Superior temporal gyrus (tissue), 1 donor: ENCODE measurements around the gene BAZ1B.
"Not testable (repeated sequence)": the region's sequence is repeated elsewhere in the genome, so short reads cannot be mapped to it uniquely, and the experiment has no call there.

Experiments
- DNase-seq: peaks from one replicate; pipeline ENCODE4 v3.0.0-alpha.2; 2016; ENCODE audit errors: extremely low spot score

The BAZ1B gene

GRCh38 chr7:73522105-73522872, at the start of gene BAZ1B:
BAZ1B (minus strand) TSS chr7:73522293; CDS start chr7:73521933, 360 bp downstream.
- peak; percentile 97 for DNase-seq

GRCh38 chr7:73570977-73571376, 48.9 kb upstream of the BAZ1B start:
- DNase-seq = no peak

GRCh38 chr7:73570521-73570920, 48.4 kb upstream of the BAZ1B start:
- DNase-seq = no peak

- DNase-seq = no peak
Observed at GRCh38 chr7:73569042-73569608, 47.0 kb upstream of the BAZ1B start.

GRCh38 chr7:73567846-73568685, 46.0 kb upstream of the BAZ1B start:
- DNase-seq = no peak

GRCh38 chr7:73567140-73567539, 45.0 kb upstream of the BAZ1B start:
- no peak for DNase-seq

- DNase-seq = not testable (repeated sequence)
Observed at GRCh38 chr7:73566431-73566830, 44.3 kb upstream of the BAZ1B start.

GRCh38 chr7:73565675-73566340, 43.7 kb upstream of the BAZ1B start:
- DNase-seq = no peak

GRCh38 chr7:73560109-73560835, 38.2 kb upstream of the BAZ1B start:
- DNase-seq = no peak

- DNase-seq = peak; percentile 71
Observed at GRCh38 chr7:73557397-73558257, 35.5 kb upstream of the BAZ1B start, which contains the start of gene BCL7B. BCL7B (minus strand) TSS chr7:73557690; CDS start chr7:73557578, 112 bp downstream.

GRCh38 chr7:73557108-73557396, 35.0 kb upstream of the BAZ1B start:
- peak; percentile 85 for DNase-seq

- no peak for DNase-seq
Observed at GRCh38 chr7:73556208-73557107, 34.4 kb upstream of the BAZ1B start.

- no peak for DNase-seq
Observed at GRCh38 chr7:73555411-73555982, 33.4 kb upstream of the BAZ1B start.

GRCh38 chr7:73550093-73550492, 28.0 kb upstream of the BAZ1B start:
- DNase-seq = not testable (repeated sequence)

GRCh38 chr7:73549176-73549575, 27.1 kb upstream of the BAZ1B start:
- no peak for DNase-seq

- DNase-seq = no peak
Observed at GRCh38 chr7:73547841-73548240, 25.7 kb upstream of the BAZ1B start.

GRCh38 chr7:73544678-73545077, 22.6 kb upstream of the BAZ1B start:
- no peak for DNase-seq

- no peak for DNase-seq
Observed at GRCh38 chr7:73541722-73542121, 19.6 kb upstream of the BAZ1B start.

GRCh38 chr7:73539709-73540108, 17.6 kb upstream of the BAZ1B start:
- no peak for DNase-seq
